NCI-H1930 (cell line): ENCODE data around the gene CCDC27.
"Not testable (repeated sequence)": the region's sequence is repeated elsewhere in the genome, so short reads cannot be mapped to it uniquely, and the experiment has no call there.

Experiments used
- DNase-seq, 2 experiments: peaks; one replicate each; lab custom pipeline; 2025; lab: John Stamatoyannopoulos, UW

The CCDC27 gene

GRCh38 chr1:3795453-3796214 is 43.4 kb downstream of the CCDC27 start:
- no peak for DNase-seq

- peak; percentile 74 to 89 for DNase-seq
Observed at GRCh38 chr1:3796215-3797061, 44.2 kb downstream of the CCDC27 start, which contains the start of gene LRRC47. Gene LRRC47, minus strand, starts transcription at chr1:3796498. Its CDS starts 22 bp downstream, at chr1:3796476.

GRCh38 chr1:3799976-3800685 is 47.9 kb downstream of the CCDC27 start:
- no peak for DNase-seq

GRCh38 chr1:3800795-3801194 is 48.5 kb downstream of the CCDC27 start:
- DNase-seq, result not testable (repeated sequence)

- no peak for DNase-seq
Observed at GRCh38 chr1:3803905-3804626, 51.8 kb downstream of the CCDC27 start.

- not testable (repeated sequence) for DNase-seq
Observed at GRCh38 chr1:3804627-3804944, 52.3 kb downstream of the CCDC27 start.

GRCh38 chr1:3805038-3805437 is 52.8 kb downstream of the CCDC27 start:
- no peak for DNase-seq

- DNase-seq, result no peak
Observed at GRCh38 chr1:3807769-3808168, 55.5 kb downstream of the CCDC27 start.

- DNase-seq, result no peak
Observed at GRCh38 chr1:3809680-3810079, 57.4 kb downstream of the CCDC27 start.

GRCh38 chr1:3810149-3810761 is 58.0 kb downstream of the CCDC27 start:
- DNase-seq, result not testable (repeated sequence)

GRCh38 chr1:3811595-3811911 is 59.3 kb downstream of the CCDC27 start:
- no peak for DNase-seq

- DNase-seq, result no peak
Observed at GRCh38 chr1:3814065-3814464, 61.8 kb downstream of the CCDC27 start.

- DNase-seq, result no peak
Observed at GRCh38 chr1:3814771-3815561, 62.7 kb downstream of the CCDC27 start.

GRCh38 chr1:3816331-3817137 is 64.3 kb downstream of the CCDC27 start:
- DNase-seq, result no peak

- DNase-seq, result no peak
Observed at GRCh38 chr1:3817138-3817740, 65.0 kb downstream of the CCDC27 start.

GRCh38 chr1:3817821-3818597 is 65.8 kb downstream of the CCDC27 start:
- no peak for DNase-seq

- DNase-seq, result no peak
Observed at GRCh38 chr1:3819771-3820200, 67.5 kb downstream of the CCDC27 start.

- DNase-seq, result no peak
Observed at GRCh38 chr1:3820316-3820715, 68.1 kb downstream of the CCDC27 start.

- DNase-seq, result no peak
Observed at GRCh38 chr1:3821004-3821403, 68.8 kb downstream of the CCDC27 start.
